ENCODE results near the gene DCC.

The DCC gene

GRCh38 chr18:53489266-53489665 is 1149.3 kb downstream of the DCC start:
- Histone ChIP-seq H2AFZ (ENCODE audit: low read length) (no peak overlapping the region), H3K9me2 (replicated peaks; ENCODE audit: low read depth, low read length) (no peaks in the 10 kb centered on the region), H3K4me1 (ENCODE audit: insufficient read depth, low read length, poor library complexity, severe bottlenecking) (no peaks in the 10 kb centered on the region), H3K4me3 (ENCODE audit: low read length, poor library complexity, severe bottlenecking) (no peak overlapping the region), H3K4me2 (ENCODE audit: low read depth, low read length, poor library complexity, severe bottlenecking) (no peak overlapping the region), H3K79me2 (ENCODE audit: insufficient read depth, low read length) (no peaks in the 10 kb centered on the region), H3K9ac (ENCODE audit: low read depth, low read length, poor library complexity, severe bottlenecking) (no peak overlapping the region), H4K20me1 (ENCODE audit: insufficient read depth, low read length, poor library complexity, severe bottlenecking) (no peaks in the 10 kb centered on the region), H3K9me3 (ENCODE audit: insufficient read depth, low read depth, low read length) (no peaks in the 10 kb centered on the region), H3K36me3 (ENCODE audit: insufficient read depth, low read length) (no peaks in the 10 kb centered on the region), H3K27me3 (ENCODE audit: insufficient read depth, low read length, poor library complexity, severe bottlenecking) (no peaks in the 10 kb centered on the region), H3F3A (ENCODE audit: low read depth) (no peaks in the 10 kb centered on the region)
- TF ChIP-seq CTCF (conservative IDR thresholded peaks at IDR 0.05; ENCODE audit: low read length) (no peak), EZH2phosphoT487 (IDR thresholded peaks at IDR 0.05; ENCODE audit: borderline replicate concordance) (no peak)

- Histone ChIP-seq H3K9me3 (ENCODE audit: insufficient read depth, low read depth, low read length) (no peaks in the 10 kb centered on the region), H2AFZ (ENCODE audit: low read length) (no peak overlapping the region), H3F3A (ENCODE audit: low read depth) (no peaks in the 10 kb centered on the region), H4K20me1 (ENCODE audit: insufficient read depth, low read length, poor library complexity, severe bottlenecking) (no peaks in the 10 kb centered on the region), H3K4me2 (ENCODE audit: low read depth, low read length, poor library complexity, severe bottlenecking) (no peak overlapping the region), H3K9me2 (replicated peaks; ENCODE audit: low read depth, low read length) (no peaks in the 10 kb centered on the region), H3K79me2 (ENCODE audit: insufficient read depth, low read length) (no peaks in the 10 kb centered on the region), H3K36me3 (ENCODE audit: insufficient read depth, low read length) (no peaks in the 10 kb centered on the region), H3K9ac (ENCODE audit: low read depth, low read length, poor library complexity, severe bottlenecking) (no peak overlapping the region), H3K4me3 (ENCODE audit: low read length, poor library complexity, severe bottlenecking) (no peak overlapping the region), H3K4me1 (ENCODE audit: insufficient read depth, low read length, poor library complexity, severe bottlenecking) (no peaks in the 10 kb centered on the region), H3K27me3 (ENCODE audit: insufficient read depth, low read length, poor library complexity, severe bottlenecking) (no peaks in the 10 kb centered on the region)
- TF ChIP-seq CTCF (conservative IDR thresholded peaks at IDR 0.05; ENCODE audit: low read length), result no peak
- no peak for TF ChIP-seq EZH2phosphoT487 (IDR thresholded peaks at IDR 0.05; ENCODE audit: borderline replicate concordance)
Observed at GRCh38 chr18:53490019-53490418, 1150.0 kb downstream of the DCC start.

GRCh38 chr18:53496028-53496427 is 1156.0 kb downstream of the DCC start:
- H3K9me3 ChIP-seq (ENCODE audit: insufficient read depth, low read depth, low read length), result no peaks in the 10 kb centered on the region
- no peak overlapping the region for H3K9ac ChIP-seq (ENCODE audit: low read depth, low read length, poor library complexity, severe bottlenecking)
- no peaks in the 10 kb centered on the region for H3K4me1 ChIP-seq (ENCODE audit: insufficient read depth, low read length, poor library complexity, severe bottlenecking)
- no peaks in the 10 kb centered on the region for H3K79me2 ChIP-seq (ENCODE audit: insufficient read depth, low read length)
- no peaks in the 10 kb centered on the region for H4K20me1 ChIP-seq (ENCODE audit: insufficient read depth, low read length, poor library complexity, severe bottlenecking)
- no peak overlapping the region for H2AFZ ChIP-seq (ENCODE audit: low read length)
- TF ChIP-seq EZH2phosphoT487 (IDR thresholded peaks at IDR 0.05; ENCODE audit: borderline replicate concordance) (no peak), CTCF (conservative IDR thresholded peaks at IDR 0.05; ENCODE audit: low read length) (no peak)
- H3F3A ChIP-seq (ENCODE audit: low read depth), result no peaks in the 10 kb centered on the region
- no peaks in the 10 kb centered on the region for H3K36me3 ChIP-seq (ENCODE audit: insufficient read depth, low read length)
- H3K9me2 ChIP-seq (replicated peaks; ENCODE audit: low read depth, low read length), result no peaks in the 10 kb centered on the region
- H3K4me2 ChIP-seq (ENCODE audit: low read depth, low read length, poor library complexity, severe bottlenecking), result no peak overlapping the region
- no peak overlapping the region for H3K4me3 ChIP-seq (ENCODE audit: low read length, poor library complexity, severe bottlenecking)
- no peaks in the 10 kb centered on the region for H3K27me3 ChIP-seq (ENCODE audit: insufficient read depth, low read length, poor library complexity, severe bottlenecking)

All from Loucy (cell line).